HepG2 (cell line): ENCODE measurements around the gene TEAD3. TPM values are rescaled to one million over a fixed set of nuclear protein-coding genes. Genes with fewer than 3 reads are reported as not detected.
A peak's percentile ranks its signal among the peaks of the same experiment; 100 is the strongest.

Experiments used
- ASH2L ChIP-seq: fragments of 300-600, 200-600 bp; sonication (generic); IDR thresholded peaks from 2 replicates; pipeline ENCODE4 v1.7.0; 2017; ENCODE audit warnings: low read depth, mild to moderate bottlenecking, moderate library complexity, mixed read lengths, low read length; ENCODE audit not compliant: insufficient read length
- ATAD3A ChIP-seq: sonication (generic); formaldehyde crosslinking; IDR thresholded peaks from 2 replicates; pipeline ENCODE4 v1.4.0; 2020; ENCODE audit warnings: missing genetic modification reagents
- CC2D1A ChIP-seq: sonication (generic); formaldehyde crosslinking; IDR thresholded peaks from 2 replicates; pipeline ENCODE4 v1.8.1; 2023; ENCODE audit warnings: mild to moderate bottlenecking, missing genetic modification reagents
- FOXC1 ChIP-seq: sonication (generic); formaldehyde crosslinking; IDR thresholded peaks from 2 replicates; pipeline ENCODE4 v1.8.0; 2022; ENCODE audit warnings: mild to moderate bottlenecking, missing genetic modification reagents, borderline replicate concordance
- HDAC1 ChIP-seq: sonication (generic); formaldehyde crosslinking; IDR thresholded peaks from 2 replicates; pipeline ENCODE4 v1.5.1; 2020; ENCODE audit warnings: mild to moderate bottlenecking, missing genetic modification reagents
- KLF15 ChIP-seq: sonication (generic); formaldehyde crosslinking; IDR thresholded peaks from 2 replicates; pipeline ENCODE4 v1.8.1; 2023; ENCODE audit warnings: borderline replicate concordance, mild to moderate bottlenecking, inconsistent platforms, missing genetic modification reagents, mixed read lengths
- KMT2A ChIP-seq: sonication (generic); formaldehyde crosslinking; IDR thresholded peaks from 2 replicates; pipeline ENCODE4 v1.4.0; 2020; ENCODE audit warnings: missing genetic modification reagents
- MAZ ChIP-seq, 2 experiments: sonication (generic) in 1 of 2; formaldehyde crosslinking in 1 of 2; IDR thresholded peaks; 2 replicates each; pipeline versions ENCODE4 v1.5.0 to v1.6.1; 2012 to 2020; ENCODE audit warnings: low read depth in 2 of 2, mild to moderate bottlenecking in 2 of 2, borderline replicate concordance in 1 of 2, improper control_type of control experiment in 1 of 2, low read length in 1 of 2, missing genetic modification reagents in 1 of 2, moderate library complexity in 1 of 2
- SMAD1 ChIP-seq: sonication (generic); formaldehyde crosslinking; IDR thresholded peaks from 2 replicates; pipeline ENCODE4 v1.4.0; 2020; ENCODE audit warnings: missing genetic modification reagents, low read depth, mild to moderate bottlenecking, borderline replicate concordance
- SMC3 ChIP-seq: IDR thresholded peaks from 2 replicates; pipeline ENCODE4 v1.6.1; 2011; ENCODE audit warnings: low read length, improper control_type of control experiment
- ZFP90 ChIP-seq: sonication (generic); formaldehyde crosslinking; IDR thresholded peaks from 2 replicates; pipeline ENCODE4 v1.8.0; 2022; ENCODE audit warnings: missing genetic modification reagents, mild to moderate bottlenecking, inconsistent platforms, borderline replicate concordance
- ZKSCAN8 ChIP-seq: IDR thresholded peaks from 2 replicates; pipeline ENCODE4 v1.6.1; 2016; ENCODE audit warnings: borderline replicate concordance, missing genetic modification reagents, missing compliant biosample characterization
- ZMYM4 ChIP-seq: sonication (generic); formaldehyde crosslinking; IDR thresholded peaks from 2 replicates; pipeline ENCODE4 v1.8.1; 2023; ENCODE audit warnings: mild to moderate bottlenecking, missing genetic modification reagents
- ZNF382 ChIP-seq: sonication (generic); formaldehyde crosslinking; IDR thresholded peaks from 2 replicates; pipeline ENCODE4 v1.5.0; 2020; ENCODE audit warnings: missing genetic modification reagents, mild to moderate bottlenecking, borderline replicate concordance
- ZNF678 ChIP-seq: sonication (generic); formaldehyde crosslinking; IDR thresholded peaks from 2 replicates; pipeline ENCODE4 v1.4.0; 2020; ENCODE audit warnings: mild to moderate bottlenecking, missing genetic modification reagents
- ZNF782 ChIP-seq: sonication (generic); formaldehyde crosslinking; IDR thresholded peaks from 2 replicates; pipeline ENCODE4 v1.4.0; 2020; ENCODE audit warnings: missing genetic modification reagents, mild to moderate bottlenecking, borderline replicate concordance
- polyA plus RNA-seq, 8 experiments: library from polyadenylated mRNA; depleted of rRNA in 3 of 8; stranded (reverse) in 7 of 8; unstranded in 1 of 8; fragments of >200 nt; fragmentation: Illumina TruSeq in 4 of 8; extraction: Trizol in 4 of 8; gene quantifications; 2 replicates each; pipeline versions ENCODE4 v1.2.1 to v1.2.3, GENCODE V29; 2011 to 2016; ENCODE audit warnings: low read depth in 4 of 8, missing spikeins in 1 of 8, mixed read lengths in 1 of 8; ENCODE audit not compliant: insufficient read depth in 1 of 8
- total RNA-seq, 5 experiments: library from RNA; depleted of rRNA; stranded (reverse); fragments of >200 nt; fragmentation: Illumina TruSeq; extraction: Trizol; gene quantifications; 2 replicates each; pipeline ENCODE4 v1.2.3, GENCODE V29; 2016; ENCODE audit warnings: low read depth in 1 of 5
- TF ChIP-seq, protein P1 (sequence below): sonication (generic); formaldehyde crosslinking; IDR thresholded peaks from 2 replicates; pipeline ENCODE4 v1.5.1; 2020; ENCODE audit warnings: mild to moderate bottlenecking, missing genetic modification reagents, moderate library complexity
- TF ChIP-seq, protein P2 (sequence below): sonication (generic); formaldehyde crosslinking; IDR thresholded peaks from 2 replicates; pipeline ENCODE4 v1.5.1; 2020; ENCODE audit warnings: missing genetic modification reagents, mild to moderate bottlenecking, borderline replicate concordance
- TF ChIP-seq, protein P3 (sequence below): sonication (generic); formaldehyde crosslinking; IDR thresholded peaks from 2 replicates; pipeline ENCODE4 v1.8.0; 2022; ENCODE audit warnings: missing genetic modification reagents, mild to moderate bottlenecking, inconsistent platforms, borderline replicate concordance

The TEAD3 gene
- total and polyA plus RNA-seq, 2 of the 13 experiments (the other 11 are each of a cell fraction or from before 2014, with no cell fraction given), result 15.1 to 16.5 TPM

DNA sequence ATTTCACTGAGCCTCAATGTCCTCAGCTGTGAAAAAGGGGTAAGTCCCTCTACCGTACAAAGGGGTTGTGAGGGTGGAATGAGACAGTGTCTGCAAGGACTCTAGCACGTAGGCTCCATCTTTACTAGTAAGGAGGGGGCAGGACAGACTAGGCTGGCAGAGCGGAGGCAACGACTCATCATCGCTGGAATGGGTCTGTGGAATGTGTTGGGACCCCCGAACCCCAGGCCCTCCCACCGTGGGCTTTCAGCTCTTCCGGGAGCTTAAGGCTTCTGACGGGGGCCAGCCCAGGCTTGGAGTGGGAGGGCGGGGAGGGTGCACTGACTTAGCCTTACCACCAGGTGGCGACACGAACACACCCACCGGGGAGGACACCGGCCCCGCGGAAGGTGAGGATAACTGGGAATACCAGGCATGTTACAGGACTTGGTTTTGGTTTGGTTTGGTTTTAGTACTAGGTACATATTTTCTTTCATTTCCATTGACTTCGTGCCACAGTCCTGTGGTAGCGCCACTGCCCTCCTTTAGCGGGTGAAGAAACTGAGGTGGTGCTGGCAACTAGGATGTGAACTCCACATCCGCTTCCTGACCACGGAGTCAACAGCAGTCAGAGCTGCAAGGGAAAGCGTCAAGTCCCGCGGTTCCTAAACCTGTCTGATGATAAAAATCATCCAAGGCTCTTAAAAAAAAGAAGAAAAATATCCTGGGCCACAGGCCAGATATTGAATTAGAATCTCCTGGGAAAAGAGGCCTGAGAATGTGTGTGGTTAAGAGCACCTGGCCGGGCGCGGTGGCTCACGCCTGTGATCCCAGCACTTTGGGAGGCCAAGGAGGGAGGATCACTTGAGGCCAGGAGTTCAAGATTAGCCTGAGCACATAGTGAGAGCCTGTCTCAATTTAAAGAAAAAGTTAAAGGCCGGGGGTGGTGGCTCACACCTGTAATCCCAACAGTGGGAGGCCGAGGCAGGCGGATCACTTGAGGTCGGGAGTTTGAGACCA is 26.1 kb upstream of the TEAD3 start (continued):
- TF ChIP-seq, protein P1, sequence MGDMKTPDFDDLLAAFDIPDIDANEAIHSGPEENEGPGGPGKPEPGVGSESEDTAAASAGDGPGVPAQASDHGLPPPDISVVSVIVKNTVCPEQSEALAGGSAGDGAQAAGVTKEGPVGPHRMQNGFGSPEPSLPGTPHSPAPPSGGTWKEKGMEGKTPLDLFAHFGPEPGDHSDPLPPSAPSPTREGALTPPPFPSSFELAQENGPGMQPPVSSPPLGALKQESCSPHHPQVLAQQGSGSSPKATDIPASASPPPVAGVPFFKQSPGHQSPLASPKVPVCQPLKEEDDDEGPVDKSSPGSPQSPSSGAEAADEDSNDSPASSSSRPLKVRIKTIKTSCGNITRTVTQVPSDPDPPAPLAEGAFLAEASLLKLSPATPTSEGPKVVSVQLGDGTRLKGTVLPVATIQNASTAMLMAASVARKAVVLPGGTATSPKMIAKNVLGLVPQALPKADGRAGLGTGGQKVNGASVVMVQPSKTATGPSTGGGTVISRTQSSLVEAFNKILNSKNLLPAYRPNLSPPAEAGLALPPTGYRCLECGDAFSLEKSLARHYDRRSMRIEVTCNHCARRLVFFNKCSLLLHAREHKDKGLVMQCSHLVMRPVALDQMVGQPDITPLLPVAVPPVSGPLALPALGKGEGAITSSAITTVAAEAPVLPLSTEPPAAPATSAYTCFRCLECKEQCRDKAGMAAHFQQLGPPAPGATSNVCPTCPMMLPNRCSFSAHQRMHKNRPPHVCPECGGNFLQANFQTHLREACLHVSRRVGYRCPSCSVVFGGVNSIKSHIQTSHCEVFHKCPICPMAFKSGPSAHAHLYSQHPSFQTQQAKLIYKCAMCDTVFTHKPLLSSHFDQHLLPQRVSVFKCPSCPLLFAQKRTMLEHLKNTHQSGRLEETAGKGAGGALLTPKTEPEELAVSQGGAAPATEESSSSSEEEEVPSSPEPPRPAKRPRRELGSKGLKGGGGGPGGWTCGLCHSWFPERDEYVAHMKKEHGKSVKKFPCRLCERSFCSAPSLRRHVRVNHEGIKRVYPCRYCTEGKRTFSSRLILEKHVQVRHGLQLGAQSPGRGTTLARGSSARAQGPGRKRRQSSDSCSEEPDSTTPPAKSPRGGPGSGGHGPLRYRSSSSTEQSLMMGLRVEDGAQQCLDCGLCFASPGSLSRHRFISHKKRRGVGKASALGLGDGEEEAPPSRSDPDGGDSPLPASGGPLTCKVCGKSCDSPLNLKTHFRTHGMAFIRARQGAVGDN (CRISPR knock-in tag), result peak; percentile 59
- TF ChIP-seq, protein P2, sequence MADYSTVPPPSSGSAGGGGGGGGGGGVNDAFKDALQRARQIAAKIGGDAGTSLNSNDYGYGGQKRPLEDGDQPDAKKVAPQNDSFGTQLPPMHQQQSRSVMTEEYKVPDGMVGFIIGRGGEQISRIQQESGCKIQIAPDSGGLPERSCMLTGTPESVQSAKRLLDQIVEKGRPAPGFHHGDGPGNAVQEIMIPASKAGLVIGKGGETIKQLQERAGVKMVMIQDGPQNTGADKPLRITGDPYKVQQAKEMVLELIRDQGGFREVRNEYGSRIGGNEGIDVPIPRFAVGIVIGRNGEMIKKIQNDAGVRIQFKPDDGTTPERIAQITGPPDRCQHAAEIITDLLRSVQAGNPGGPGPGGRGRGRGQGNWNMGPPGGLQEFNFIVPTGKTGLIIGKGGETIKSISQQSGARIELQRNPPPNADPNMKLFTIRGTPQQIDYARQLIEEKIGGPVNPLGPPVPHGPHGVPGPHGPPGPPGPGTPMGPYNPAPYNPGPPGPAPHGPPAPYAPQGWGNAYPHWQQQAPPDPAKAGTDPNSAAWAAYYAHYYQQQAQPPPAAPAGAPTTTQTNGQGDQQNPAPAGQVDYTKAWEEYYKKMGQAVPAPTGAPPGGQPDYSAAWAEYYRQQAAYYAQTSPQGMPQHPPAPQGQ (CRISPR knock-in tag), result no peak
- TF ChIP-seq ASH2L (peak; percentile 36), ZNF678 (0 out of 2 replicates have a peak, but pooled peaks have one; percentile 57), ZMYM4 (no peak), ATAD3A (CRISPR knock-in tag) (0 out of 2 replicates have a peak, but pooled peaks have one; percentile 62), SMAD1 (CRISPR knock-in tag) (peak; percentile 36; the same call in 1 of the 2 replicates), HDAC1 (CRISPR knock-in tag) (no peak), KLF15 (CRISPR knock-in tag) (no peak), MAZ (IDR thresholded peaks at IDR 0.05; ENCODE audit: borderline replicate concordance, low read depth, low read length) (0 out of 2 replicates have a peak, but pooled peaks have one; percentile 26), MAZ (CRISPR knock-in tag; IDR thresholded peaks at IDR 0.05; ENCODE audit: low read depth) (peak; percentile 75; the same call in 1 of the 2 replicates), ZKSCAN8 (CRISPR knock-in tag) (peak; percentile 21; the same call in 1 of the 2 replicates), ZNF782 (CRISPR knock-in tag) (0 out of 2 replicates have a peak, but pooled peaks have one; percentile 41), SMC3 (peak; percentile 68), ZNF382 (CRISPR knock-in tag) (no peak), ZFP90 (0 out of 2 replicates have a peak, but pooled peaks have one; percentile 60), KMT2A (CRISPR knock-in tag) (peak; percentile 35; the same call in 1 of the 2 replicates), FOXC1 (CRISPR knock-in tag) (0 out of 2 replicates have a peak, but pooled peaks have one; percentile 32), CC2D1A (no peak)
- TF ChIP-seq, protein P3, sequence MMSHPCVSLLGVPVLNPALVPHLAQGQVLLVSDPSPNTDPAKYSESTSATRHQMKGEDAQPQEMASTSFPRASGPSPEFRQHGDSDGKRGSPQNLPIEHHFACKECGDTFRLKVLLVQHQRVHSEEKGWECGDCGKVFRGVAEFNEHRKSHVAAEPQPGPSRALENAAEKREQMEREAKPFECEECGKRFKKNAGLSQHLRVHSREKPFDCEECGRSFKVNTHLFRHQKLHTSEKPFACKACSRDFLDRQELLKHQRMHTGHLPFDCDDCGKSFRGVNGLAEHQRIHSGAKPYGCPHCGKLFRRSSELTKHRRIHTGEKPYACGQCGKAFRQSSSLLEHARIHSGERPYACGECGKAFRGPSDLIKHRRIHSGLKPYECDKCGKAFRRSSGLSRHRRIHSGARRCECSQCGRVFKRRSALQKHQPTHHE (CRISPR knock-in tag), result 0 out of 2 replicates have a peak, but pooled peaks have one; percentile 55
